ENCODE measurements around the gene ABHD17C.

Gene ABHD17C

DNA sequence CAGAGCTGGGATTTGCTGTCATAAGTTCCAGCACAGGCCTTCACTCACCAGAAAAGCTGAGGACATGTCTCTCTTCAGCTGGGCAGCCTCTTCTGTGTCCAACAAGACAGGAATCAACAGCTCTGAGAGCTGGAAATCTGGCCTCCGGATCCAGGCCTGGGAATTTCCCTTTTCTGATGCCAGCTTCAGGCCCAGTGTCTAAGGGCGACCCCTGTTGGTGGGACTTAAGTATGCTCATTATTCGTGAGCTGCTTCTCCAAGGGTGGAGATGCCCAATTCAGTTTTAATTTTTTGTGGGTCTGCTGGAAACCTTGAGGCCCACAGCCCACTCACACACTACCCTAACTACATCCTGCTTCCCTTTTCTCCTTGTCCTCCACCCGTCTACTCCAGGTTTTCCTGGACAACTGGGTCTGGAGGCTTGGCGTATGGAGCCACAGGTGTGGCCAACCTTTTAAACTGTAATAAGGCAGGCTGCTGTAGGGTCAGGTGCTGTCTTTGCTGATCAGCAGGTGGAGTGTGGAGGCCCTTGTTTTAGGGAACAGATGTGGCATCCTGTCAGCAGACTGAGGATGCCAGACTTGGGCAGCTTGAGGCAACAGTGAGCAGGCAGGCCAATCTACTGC is 81.4 kb downstream of the ABHD17C start:
- H3K4me3 ChIP-seq = no peak overlapping the region
- no peaks in the 10 kb centered on the region for H3K36me3 ChIP-seq (ENCODE audit: insufficient read depth, low read length)
- H3K27ac ChIP-seq = no peak overlapping the region
- no peaks in the 10 kb centered on the region for H3K9me3 ChIP-seq (ENCODE audit: low read depth, low read length)
- no peak overlapping the region for H3K9ac ChIP-seq (ENCODE audit: insufficient read length)
- TF ChIP-seq POLR2AphosphoS5 (IDR thresholded peaks at IDR 0.05; ENCODE audit: borderline replicate concordance, low read depth, low read length) (no peak), EZH2 (IDR thresholded peaks at IDR 0.05) (no peak), FOXP2 (optimal IDR thresholded peaks at IDR 0.05; ENCODE audit: control extremely low read depth, extremely low read length, insufficient read depth) (no peak)
- no peak for DNase-seq (ENCODE audit: low read depth, low spot score)

DNA sequence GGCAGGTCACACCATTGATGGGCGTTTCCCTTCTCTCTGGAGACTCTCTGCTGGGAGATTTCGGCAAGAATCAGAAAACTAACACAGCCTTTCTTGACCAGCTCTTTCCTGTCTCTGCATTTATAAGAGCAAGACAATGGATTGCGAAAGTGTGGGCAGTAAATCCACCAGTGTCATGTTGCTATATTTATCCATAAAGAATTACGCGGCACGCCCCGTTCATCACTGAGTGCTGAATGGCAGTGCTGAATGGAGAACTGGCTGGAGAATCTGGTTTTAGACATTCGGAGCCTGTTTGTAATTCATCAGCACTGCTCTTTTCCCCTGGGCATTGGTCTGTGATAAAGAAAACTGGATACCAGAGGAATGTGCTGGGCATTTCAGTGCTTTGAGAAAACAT is 82.0 kb downstream of the ABHD17C start:
- DNase-seq (ENCODE audit: low read depth, low spot score) = no peak
- Histone ChIP-seq H3K9ac (ENCODE audit: insufficient read length) (no peak overlapping the region), H3K36me3 (ENCODE audit: insufficient read depth, low read length) (no peaks in the 10 kb centered on the region), H3K4me3 (no peak overlapping the region), H3K27ac (no peak overlapping the region), H3K9me3 (ENCODE audit: low read depth, low read length) (no peaks in the 10 kb centered on the region)
- TF ChIP-seq FOXP2 (optimal IDR thresholded peaks at IDR 0.05; ENCODE audit: control extremely low read depth, extremely low read length, insufficient read depth) = no peak
- TF ChIP-seq POLR2AphosphoS5 (IDR thresholded peaks at IDR 0.05; ENCODE audit: borderline replicate concordance, low read depth, low read length) = no peak
- TF ChIP-seq EZH2 (IDR thresholded peaks at IDR 0.05) = no peak

DNA sequence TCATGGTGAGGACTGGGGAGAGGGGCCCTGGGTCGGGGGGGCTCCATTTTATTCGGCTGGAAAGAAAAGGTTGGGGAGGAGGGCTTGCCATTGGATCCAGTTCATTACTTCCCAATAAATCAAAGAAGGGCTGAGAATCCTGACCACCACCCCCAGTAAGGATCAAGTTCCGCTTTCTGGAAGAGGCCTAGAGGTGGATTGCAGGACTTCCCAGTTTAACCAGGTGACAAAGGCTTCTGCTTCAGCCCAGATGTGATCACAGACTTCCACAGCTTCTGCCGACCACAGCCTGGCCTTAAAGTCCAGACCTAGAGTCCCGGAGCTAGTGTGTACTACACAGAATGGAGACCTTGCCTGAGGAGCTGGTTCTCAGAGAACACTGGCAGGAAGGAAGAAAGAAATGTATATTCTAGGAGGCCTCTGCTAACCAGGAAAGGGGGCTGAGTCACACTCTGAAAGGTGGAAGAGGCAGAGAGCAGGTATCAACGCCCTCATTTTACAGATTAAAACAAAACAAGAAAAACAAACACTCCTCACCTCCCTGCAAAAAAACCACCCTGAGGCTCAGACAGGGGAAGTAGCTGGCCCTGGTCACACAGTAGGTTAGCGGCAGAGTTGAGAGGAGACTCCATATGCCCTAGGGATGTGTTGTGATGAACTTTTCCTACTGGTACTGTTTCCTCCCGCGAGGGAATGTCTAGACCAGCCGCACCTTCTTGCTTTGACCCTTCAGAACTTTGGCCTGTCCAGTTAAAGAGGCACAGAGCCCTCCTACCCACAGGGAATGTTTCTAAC is 82.9 kb downstream of the ABHD17C start:
- no peak for DNase-seq (ENCODE audit: low read depth, low spot score)
- Histone ChIP-seq H3K27ac (no peak overlapping the region), H3K4me3 (no peak overlapping the region), H3K9me3 (ENCODE audit: low read depth, low read length) (no peaks in the 10 kb centered on the region), H3K36me3 (ENCODE audit: insufficient read depth, low read length) (no peaks in the 10 kb centered on the region), H3K9ac (ENCODE audit: insufficient read length) (no peak overlapping the region)
- no peak for TF ChIP-seq POLR2AphosphoS5 (IDR thresholded peaks at IDR 0.05; ENCODE audit: borderline replicate concordance, low read depth, low read length)
- TF ChIP-seq EZH2 (IDR thresholded peaks at IDR 0.05) = no peak
- TF ChIP-seq FOXP2 (optimal IDR thresholded peaks at IDR 0.05; ENCODE audit: control extremely low read depth, extremely low read length, insufficient read depth) = no peak

DNA sequence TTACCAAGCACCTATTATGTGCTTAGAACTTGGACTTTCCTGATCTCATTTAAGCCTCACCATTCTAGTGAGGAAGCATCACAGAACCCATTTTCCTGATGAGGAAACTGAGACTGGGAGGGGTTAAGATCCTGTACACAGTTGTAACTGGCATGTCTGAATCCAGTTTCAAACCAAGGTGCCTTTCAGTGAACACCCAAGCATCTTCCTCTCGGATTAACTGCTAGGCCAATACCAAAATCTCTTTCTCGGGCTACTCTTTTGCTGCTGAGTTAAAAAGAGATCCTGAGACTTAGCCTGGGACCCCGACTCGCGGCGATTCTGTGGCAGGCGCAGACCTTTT is 83.5 kb downstream of the ABHD17C start:
- TF ChIP-seq POLR2AphosphoS5 (IDR thresholded peaks at IDR 0.05; ENCODE audit: borderline replicate concordance, low read depth, low read length) = no peak
- TF ChIP-seq FOXP2 (optimal IDR thresholded peaks at IDR 0.05; ENCODE audit: control extremely low read depth, extremely low read length, insufficient read depth) = no peak
- TF ChIP-seq EZH2 (IDR thresholded peaks at IDR 0.05) = no peak
- DNase-seq (ENCODE audit: low read depth, low spot score) = no peak
- no peaks in the 10 kb centered on the region for H3K36me3 ChIP-seq (ENCODE audit: insufficient read depth, low read length)
- no peak overlapping the region for H3K9ac ChIP-seq (ENCODE audit: insufficient read length)
- no peak overlapping the region for H3K4me3 ChIP-seq
- no peaks in the 10 kb centered on the region for H3K9me3 ChIP-seq (ENCODE audit: low read depth, low read length)
- no peak overlapping the region for H3K27ac ChIP-seq

DNA sequence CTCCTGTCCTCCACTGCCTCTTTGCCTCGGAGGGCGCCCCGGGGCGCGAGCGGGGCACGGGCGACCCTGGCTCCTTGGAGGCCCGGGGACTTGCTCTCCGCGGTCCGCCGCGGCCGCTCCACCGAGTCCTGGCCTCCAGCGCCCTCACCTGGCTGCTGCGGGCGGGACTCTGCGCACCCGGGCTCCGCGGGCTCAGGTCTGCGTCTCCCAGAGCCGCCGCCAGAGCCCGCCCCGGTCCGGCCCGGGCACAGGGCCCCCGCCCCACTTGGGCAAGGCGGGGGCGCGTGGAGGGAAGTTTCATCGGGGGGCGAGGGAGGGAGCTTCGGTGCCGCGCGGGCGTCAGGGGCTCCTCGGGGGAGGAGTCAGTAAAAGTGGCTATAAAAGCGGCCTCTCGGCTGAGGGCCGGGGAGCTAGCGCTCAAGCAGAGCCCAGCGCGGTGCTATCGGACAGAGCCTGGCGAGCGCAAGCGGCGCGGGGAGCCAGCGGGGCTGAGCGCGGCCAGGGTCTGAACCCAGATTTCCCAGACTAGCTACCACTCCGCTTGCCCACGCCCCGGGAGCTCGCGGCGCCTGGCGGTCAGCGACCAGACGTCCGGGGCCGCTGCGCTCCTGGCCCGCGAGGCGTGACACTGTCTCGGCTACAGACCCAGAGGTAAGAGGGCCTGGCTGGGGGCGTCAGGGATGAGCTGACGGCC is 84.0 kb downstream of the ABHD17C start, which contains the start of gene CEMIP:
CEMIP (plus strand) TSS at position 407 of the 694 bp plus-strand sequence. CDS start 94,510 bp downstream, outside the sequence.
- Histone ChIP-seq H3K27ac (no peak within 1 kb of the TSS), H3K9me3 (ENCODE audit: low read depth, low read length) (no peaks in the 10 kb centered on the region), H3K9ac (ENCODE audit: insufficient read length) (no peak within 1 kb of the TSS), H3K4me3 (no peak within 1 kb of the TSS), H3K36me3 (ENCODE audit: insufficient read depth, low read length) (no peaks in the 10 kb centered on the region)
- no peak for TF ChIP-seq FOXP2 (optimal IDR thresholded peaks at IDR 0.05; ENCODE audit: control extremely low read depth, extremely low read length, insufficient read depth)
- no peak for DNase-seq (ENCODE audit: low read depth, low spot score)

DNA sequence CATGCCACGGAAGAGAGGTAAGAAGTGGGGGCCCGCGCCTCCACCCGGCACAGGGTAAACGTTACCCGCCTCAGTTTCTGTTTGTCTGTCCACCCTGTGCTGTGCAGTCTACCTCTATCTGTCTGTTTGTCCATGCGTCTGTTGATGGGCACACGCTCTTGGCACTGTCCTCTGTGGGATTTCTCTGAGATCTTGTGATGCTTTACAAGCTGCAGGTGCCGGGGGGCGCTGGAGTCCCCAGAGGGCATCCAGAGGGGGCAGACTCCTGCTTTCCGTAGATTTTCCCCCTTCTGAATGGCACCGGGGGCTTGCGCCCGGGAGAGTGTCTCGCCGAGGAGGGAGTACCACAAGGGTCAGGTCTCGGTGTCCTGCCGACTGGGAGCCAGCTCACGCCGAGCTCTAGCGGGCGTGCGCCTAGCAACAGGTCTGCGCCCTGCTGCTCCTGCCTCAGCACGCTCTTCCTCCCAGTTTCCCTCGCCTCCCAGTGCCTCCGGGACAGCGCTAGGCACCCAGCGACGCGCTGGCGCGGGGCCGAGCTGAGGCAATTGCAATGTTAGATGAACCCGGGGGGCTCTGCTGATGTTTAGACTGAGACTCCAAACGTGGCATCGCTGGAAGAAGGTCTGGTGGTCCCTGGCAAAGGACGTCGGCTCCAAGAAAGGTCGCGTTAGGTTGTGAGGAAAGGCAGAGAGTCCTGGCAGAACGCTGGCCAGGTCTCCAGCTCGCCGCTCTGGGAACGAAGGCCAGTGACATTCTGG is 84.7 kb downstream of the ABHD17C start:
- no peak for DNase-seq (ENCODE audit: low read depth, low spot score)
- peak; percentile 76 for TF ChIP-seq EZH2 (IDR thresholded peaks at IDR 0.05)
- TF ChIP-seq POLR2AphosphoS5 (IDR thresholded peaks at IDR 0.05; ENCODE audit: borderline replicate concordance, low read depth, low read length) = no peak
- no peak overlapping the region for H3K4me3 ChIP-seq
- H3K9ac ChIP-seq (ENCODE audit: insufficient read length) = no peak overlapping the region
- no peaks in the 10 kb centered on the region for H3K36me3 ChIP-seq (ENCODE audit: insufficient read depth, low read length)
- no peaks in the 10 kb centered on the region for H3K9me3 ChIP-seq (ENCODE audit: low read depth, low read length)
- H3K27ac ChIP-seq = no peak overlapping the region

DNA sequence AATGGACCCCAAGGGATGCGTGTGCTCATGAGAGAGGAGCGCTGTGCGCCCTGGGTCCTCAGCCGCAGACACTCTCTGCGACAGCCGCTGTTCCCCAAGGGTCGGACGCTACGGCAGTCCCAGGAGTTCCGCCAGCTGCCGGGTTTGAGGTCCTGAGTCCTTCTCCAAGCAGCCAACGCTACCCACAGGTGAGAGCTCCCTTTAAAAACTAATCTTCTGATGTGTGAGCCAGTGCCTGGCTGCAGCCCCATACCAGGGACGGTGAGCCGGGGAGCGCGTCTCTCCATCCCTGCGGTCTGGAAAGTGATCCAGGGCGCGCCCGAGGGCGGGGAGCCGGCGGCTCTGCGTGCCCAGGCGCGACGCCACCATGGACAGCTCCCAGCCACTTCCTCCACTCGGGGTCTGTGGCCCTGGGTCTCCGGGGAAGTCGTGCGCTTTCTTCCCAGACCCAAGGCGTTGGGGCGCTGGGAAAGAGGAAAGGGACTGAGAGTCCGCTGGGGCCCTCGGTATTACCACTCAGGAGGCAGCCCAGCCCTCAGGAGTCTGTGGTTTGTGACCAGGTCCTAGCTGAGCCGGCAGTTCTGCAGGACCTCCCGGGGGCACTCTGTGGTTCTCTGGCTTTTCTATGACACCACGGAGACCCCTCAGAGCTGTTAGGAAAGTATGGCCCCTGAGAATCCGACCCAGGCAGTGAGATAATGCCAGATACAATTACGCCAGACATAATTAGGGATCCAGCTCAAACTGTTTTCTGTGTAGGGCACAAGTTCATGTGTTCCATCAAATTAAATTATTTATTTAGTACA is 85.5 kb downstream of the ABHD17C start:
- Histone ChIP-seq H3K36me3 (ENCODE audit: insufficient read depth, low read length) (no peaks in the 10 kb centered on the region), H3K27ac (no peak overlapping the region), H3K4me3 (no peak overlapping the region), H3K9ac (ENCODE audit: insufficient read length) (no peak overlapping the region), H3K9me3 (ENCODE audit: low read depth, low read length) (no peaks in the 10 kb centered on the region)
- TF ChIP-seq EZH2 (IDR thresholded peaks at IDR 0.05) = peak; percentile 14
- no peak for TF ChIP-seq FOXP2 (optimal IDR thresholded peaks at IDR 0.05; ENCODE audit: control extremely low read depth, extremely low read length, insufficient read depth)
- TF ChIP-seq POLR2AphosphoS5 (IDR thresholded peaks at IDR 0.05; ENCODE audit: borderline replicate concordance, low read depth, low read length) = no peak
- DNase-seq (ENCODE audit: low read depth, low spot score) = no peak

Data from SK-N-MC (cell line).